ENCODE measurements around the gene SNAP47. TPM values are rescaled to one million over a fixed set of nuclear protein-coding genes. Genes with fewer than 3 reads are reported as not detected.
A peak's percentile ranks its signal among the peaks of the same experiment; 100 is the strongest.

The SNAP47 gene
- total RNA-seq, 1 donor, result 51.4 TPM

DNA sequence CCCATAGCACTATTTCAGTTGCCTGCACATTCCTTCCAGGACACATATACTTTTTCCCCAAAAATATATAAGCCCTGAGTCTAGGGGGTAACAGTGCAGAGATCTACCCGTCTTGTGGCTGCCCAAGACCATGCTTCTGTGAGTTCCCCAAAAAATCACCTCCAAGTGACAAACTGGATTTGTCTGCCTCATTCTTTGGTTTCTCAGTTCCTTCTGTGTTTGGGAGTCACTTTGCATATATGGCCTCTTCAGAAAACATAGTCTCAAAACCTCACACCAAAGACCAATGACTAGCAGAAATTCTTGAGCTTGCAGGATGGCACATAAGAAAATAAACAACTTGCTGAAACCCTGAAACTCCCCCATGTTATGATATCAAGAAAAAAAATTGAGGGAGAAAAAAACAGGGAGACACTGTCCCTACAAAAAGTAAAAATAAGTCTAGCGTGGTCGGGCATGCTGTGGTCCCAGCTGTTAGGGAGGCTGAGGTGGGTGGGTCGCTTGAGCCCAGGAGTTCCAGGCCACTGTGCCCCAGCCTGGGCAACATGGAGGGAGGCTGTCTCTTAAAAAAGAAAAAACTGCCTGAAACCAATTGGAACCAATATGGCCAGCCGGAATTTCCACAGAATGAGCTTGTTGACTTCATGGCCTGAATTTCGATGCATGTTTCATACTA is 8.2 kb upstream of the SNAP47 start:
- Histone ChIP-seq H3K27ac (ENCODE audit: low read depth, low read length) (no peak overlapping the region), H3K4me3 (ENCODE audit: insufficient read depth, low read length) (no peak overlapping the region), H3K27me3 (ENCODE audit: insufficient read depth, low read length) (peaks cover 8% of the 10 kb centered on the region), H3K36me3 (ENCODE audit: insufficient read depth, low read length) (peaks cover 4% of the 10 kb centered on the region), H3K9me3 (ENCODE audit: low read depth, low read length) (no peaks in the 10 kb centered on the region), H3K4me2 (ENCODE audit: insufficient read depth, low read length) (no peak overlapping the region), H4K20me1 (ENCODE audit: insufficient read depth, low read length) (peaks cover 22% of the 10 kb centered on the region), H2AFZ (ENCODE audit: low read length) (no peak overlapping the region), H3K4me1 (ENCODE audit: insufficient read depth, low read length) (no peaks in the 10 kb centered on the region), H3K79me2 (ENCODE audit: insufficient read depth, low read length) (no peaks in the 10 kb centered on the region)
- TF ChIP-seq CTCF (IDR thresholded peaks at IDR 0.05; ENCODE audit: extremely low read depth, low read depth, low read length), result no peak
- DNase-seq (ENCODE audit: insufficient read length, low spot score, missing footprints), result no peak

GRCh38 chr1:227728059-227728891 is 7.0 kb upstream of the SNAP47 start:
- no peak for TF ChIP-seq CTCF (IDR thresholded peaks at IDR 0.05; ENCODE audit: extremely low read depth, low read depth, low read length)
- peaks cover 8% of the 10 kb centered on the region for H3K27me3 ChIP-seq (ENCODE audit: insufficient read depth, low read length)
- H3K4me3 ChIP-seq (ENCODE audit: insufficient read depth, low read length), result peak overlapping the region; percentile 57
- H3K4me2 ChIP-seq (ENCODE audit: insufficient read depth, low read length), result peak overlapping the region; percentile 63
- peaks cover 7% of the 10 kb centered on the region for H3K79me2 ChIP-seq (ENCODE audit: insufficient read depth, low read length)
- H3K36me3 ChIP-seq (ENCODE audit: insufficient read depth, low read length), result peaks cover 15% of the 10 kb centered on the region
- no peak overlapping the region for H2AFZ ChIP-seq (ENCODE audit: low read length)
- DNase-seq (ENCODE audit: insufficient read length, low spot score, missing footprints), result peak; percentile 87
- no peaks in the 10 kb centered on the region for H3K4me1 ChIP-seq (ENCODE audit: insufficient read depth, low read length)
- peaks cover 22% of the 10 kb centered on the region for H4K20me1 ChIP-seq (ENCODE audit: insufficient read depth, low read length)
- no peak overlapping the region for H3K27ac ChIP-seq (ENCODE audit: low read depth, low read length)
- no peaks in the 10 kb centered on the region for H3K9me3 ChIP-seq (ENCODE audit: low read depth, low read length)

GRCh38 chr1:227728892-227729143 is 6.4 kb upstream of the SNAP47 start:
- Histone ChIP-seq H3K4me2 (ENCODE audit: insufficient read depth, low read length) (peak overlapping the region; percentile 63), H3K9me3 (ENCODE audit: low read depth, low read length) (no peaks in the 10 kb centered on the region), H4K20me1 (ENCODE audit: insufficient read depth, low read length) (peaks cover 26% of the 10 kb centered on the region), H3K27me3 (ENCODE audit: insufficient read depth, low read length) (peaks cover 8% of the 10 kb centered on the region), H3K27ac (ENCODE audit: low read depth, low read length) (no peak overlapping the region), H3K36me3 (ENCODE audit: insufficient read depth, low read length) (peaks cover 15% of the 10 kb centered on the region), H2AFZ (ENCODE audit: low read length) (no peak overlapping the region), H3K4me3 (ENCODE audit: insufficient read depth, low read length) (peak overlapping the region; percentile 57), H3K79me2 (ENCODE audit: insufficient read depth, low read length) (peaks cover 13% of the 10 kb centered on the region), H3K4me1 (ENCODE audit: insufficient read depth, low read length) (peaks cover 2% of the 10 kb centered on the region)
- DNase-seq (ENCODE audit: insufficient read length, low spot score, missing footprints), result peak; percentile 78
- no peak for TF ChIP-seq CTCF (IDR thresholded peaks at IDR 0.05; ENCODE audit: extremely low read depth, low read depth, low read length)

GRCh38 chr1:227729144-227729880 is 5.9 kb upstream of the SNAP47 start:
- peaks cover 18% of the 10 kb centered on the region for H3K79me2 ChIP-seq (ENCODE audit: insufficient read depth, low read length)
- H4K20me1 ChIP-seq (ENCODE audit: insufficient read depth, low read length), result peaks cover 27% of the 10 kb centered on the region
- peak; percentile 71 for DNase-seq (ENCODE audit: insufficient read length, low spot score, missing footprints)
- H3K27me3 ChIP-seq (ENCODE audit: insufficient read depth, low read length), result peaks cover 8% of the 10 kb centered on the region
- H3K4me1 ChIP-seq (ENCODE audit: insufficient read depth, low read length), result peaks cover 7% of the 10 kb centered on the region
- H3K9me3 ChIP-seq (ENCODE audit: low read depth, low read length), result no peaks in the 10 kb centered on the region
- H3K4me3 ChIP-seq (ENCODE audit: insufficient read depth, low read length), result peak overlapping the region; percentile 57
- peak overlapping the region; percentile 63 for H3K4me2 ChIP-seq (ENCODE audit: insufficient read depth, low read length)
- no peak overlapping the region for H2AFZ ChIP-seq (ENCODE audit: low read length)
- no peak for TF ChIP-seq CTCF (IDR thresholded peaks at IDR 0.05; ENCODE audit: extremely low read depth, low read depth, low read length)
- peaks cover 15% of the 10 kb centered on the region for H3K36me3 ChIP-seq (ENCODE audit: insufficient read depth, low read length)
- no peak overlapping the region for H3K27ac ChIP-seq (ENCODE audit: low read depth, low read length)

Data from osteoblast (primary cell).